ENCODE results near the gene MCHR1.
"Not testable (repeated sequence)": the region's sequence is repeated elsewhere in the genome, so short reads cannot be mapped to it uniquely, and the experiment has no call there.

MCHR1 gene

GRCh38 chr22:40691532-40691931 is 12.2 kb downstream of the MCHR1 start:
- no peak for DNase-seq (ENCODE audit: low read depth)

GRCh38 chr22:40694411-40694810 is 15.1 kb downstream of the MCHR1 start:
- no peak for DNase-seq (ENCODE audit: low read depth)

GRCh38 chr22:40701274-40701673 is 22.0 kb downstream of the MCHR1 start:
- DNase-seq (ENCODE audit: low read depth), result no peak

- DNase-seq (ENCODE audit: low read depth), result no peak
Observed at GRCh38 chr22:40703174-40703573, 23.9 kb downstream of the MCHR1 start.

GRCh38 chr22:40703736-40704135 is 24.5 kb downstream of the MCHR1 start:
- no peak for DNase-seq (ENCODE audit: low read depth)

- no peak for DNase-seq (ENCODE audit: low read depth)
Observed at GRCh38 chr22:40705918-40706682, 26.8 kb downstream of the MCHR1 start.

GRCh38 chr22:40707154-40707553 is 27.9 kb downstream of the MCHR1 start:
- DNase-seq (ENCODE audit: low read depth), result no peak

GRCh38 chr22:40708177-40708576 is 28.9 kb downstream of the MCHR1 start:
- DNase-seq (ENCODE audit: low read depth), result no peak

GRCh38 chr22:40709752-40710413 is 30.6 kb downstream of the MCHR1 start:
- DNase-seq (ENCODE audit: low read depth), result no peak

- DNase-seq (ENCODE audit: low read depth), result no peak
Observed at GRCh38 chr22:40712311-40712710, 33.0 kb downstream of the MCHR1 start.

GRCh38 chr22:40714499-40715337 is 35.4 kb downstream of the MCHR1 start:
- DNase-seq (ENCODE audit: low read depth), result no peak

- no peak for DNase-seq (ENCODE audit: low read depth)
Observed at GRCh38 chr22:40716116-40716515, 36.8 kb downstream of the MCHR1 start.

GRCh38 chr22:40717657-40718056 is 38.4 kb downstream of the MCHR1 start:
- not testable (repeated sequence) for DNase-seq (ENCODE audit: low read depth)

GRCh38 chr22:40718250-40719204 is 39.2 kb downstream of the MCHR1 start:
- no peak for DNase-seq (ENCODE audit: low read depth)

GRCh38 chr22:40719599-40719998 is 40.3 kb downstream of the MCHR1 start:
- DNase-seq (ENCODE audit: low read depth), result no peak

GRCh38 chr22:40720156-40720537 is 40.9 kb downstream of the MCHR1 start:
- not testable (repeated sequence) for DNase-seq (ENCODE audit: low read depth)

- no peak for DNase-seq (ENCODE audit: low read depth)
Observed at GRCh38 chr22:40720538-40721256, 41.4 kb downstream of the MCHR1 start.

GRCh38 chr22:40721266-40721665 is 42.0 kb downstream of the MCHR1 start:
- DNase-seq (ENCODE audit: low read depth), result no peak

- no peak for DNase-seq (ENCODE audit: low read depth)
Observed at GRCh38 chr22:40723396-40723933, 44.2 kb downstream of the MCHR1 start.

- no peak for DNase-seq (ENCODE audit: low read depth)
Observed at GRCh38 chr22:40726514-40726913, 47.2 kb downstream of the MCHR1 start.

Data from activated gamma-delta T cell treated with anti-CD3 and anti-CD28 coated beads, Interleukin-2, amount 50 U/mL, for 16 hours (primary cell).